Panc1 (cell line): ENCODE data around the gene PLA1A.

ENCODE experiments used
- CTCF ChIP-seq: fragments of 450-650 bp; IDR thresholded peaks from 2 replicates; pipeline ENCODE4 v1.5.1; 2017; ENCODE audit warnings: mild to moderate bottlenecking
- TF ChIP-seq, protein P1 (sequence below), 2 experiments: IDR thresholded peaks; 2 replicates each; pipeline ENCODE4 v1.6.1; 2011 to 2012; ENCODE audit warnings: low read depth in 2 of 2, control low read depth in 1 of 2, low read length in 1 of 2, mild to moderate bottlenecking in 1 of 2, moderate library complexity in 1 of 2; ENCODE audit not compliant: insufficient read depth in 1 of 2

DNA sequence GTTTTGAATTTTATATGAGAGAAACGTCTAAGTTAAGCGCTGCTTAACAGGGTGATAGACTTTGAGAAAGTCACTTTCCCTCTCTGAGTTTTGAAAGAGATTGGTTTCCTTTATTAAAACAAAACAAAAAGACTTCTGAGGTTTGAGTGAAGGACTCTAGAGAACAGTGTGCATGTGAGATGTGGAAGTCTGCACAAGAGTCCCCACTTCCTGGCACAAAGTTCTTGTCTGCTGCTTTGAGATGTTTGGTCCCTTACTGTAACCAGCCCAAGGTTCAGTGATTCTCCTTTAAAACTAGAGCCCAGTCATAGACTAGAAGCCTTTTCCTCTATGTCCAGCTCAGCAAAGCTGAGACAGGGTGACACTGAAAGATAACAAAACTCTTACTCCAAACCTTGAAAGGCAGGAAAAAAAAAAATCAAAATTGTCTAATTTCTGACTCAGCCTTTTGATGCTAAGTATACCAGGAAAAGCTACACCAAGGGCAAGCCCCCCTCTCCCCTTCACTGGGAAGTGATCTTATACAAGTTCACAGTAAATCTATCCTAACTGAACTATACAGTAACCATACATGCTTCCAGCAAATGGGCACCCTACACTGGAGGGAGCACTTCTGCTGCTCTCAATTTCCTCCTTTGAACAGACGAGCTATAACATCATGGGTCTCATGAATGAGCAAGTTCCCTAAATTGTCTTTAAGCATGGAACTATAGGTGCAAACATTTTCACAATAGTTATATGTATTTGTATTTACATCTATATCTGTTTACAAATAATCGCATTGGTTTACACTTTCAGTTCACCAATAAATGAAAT is 60.4 kb downstream of the PLA1A start:
- no peak for TF ChIP-seq CTCF
- TF ChIP-seq, protein P1, sequence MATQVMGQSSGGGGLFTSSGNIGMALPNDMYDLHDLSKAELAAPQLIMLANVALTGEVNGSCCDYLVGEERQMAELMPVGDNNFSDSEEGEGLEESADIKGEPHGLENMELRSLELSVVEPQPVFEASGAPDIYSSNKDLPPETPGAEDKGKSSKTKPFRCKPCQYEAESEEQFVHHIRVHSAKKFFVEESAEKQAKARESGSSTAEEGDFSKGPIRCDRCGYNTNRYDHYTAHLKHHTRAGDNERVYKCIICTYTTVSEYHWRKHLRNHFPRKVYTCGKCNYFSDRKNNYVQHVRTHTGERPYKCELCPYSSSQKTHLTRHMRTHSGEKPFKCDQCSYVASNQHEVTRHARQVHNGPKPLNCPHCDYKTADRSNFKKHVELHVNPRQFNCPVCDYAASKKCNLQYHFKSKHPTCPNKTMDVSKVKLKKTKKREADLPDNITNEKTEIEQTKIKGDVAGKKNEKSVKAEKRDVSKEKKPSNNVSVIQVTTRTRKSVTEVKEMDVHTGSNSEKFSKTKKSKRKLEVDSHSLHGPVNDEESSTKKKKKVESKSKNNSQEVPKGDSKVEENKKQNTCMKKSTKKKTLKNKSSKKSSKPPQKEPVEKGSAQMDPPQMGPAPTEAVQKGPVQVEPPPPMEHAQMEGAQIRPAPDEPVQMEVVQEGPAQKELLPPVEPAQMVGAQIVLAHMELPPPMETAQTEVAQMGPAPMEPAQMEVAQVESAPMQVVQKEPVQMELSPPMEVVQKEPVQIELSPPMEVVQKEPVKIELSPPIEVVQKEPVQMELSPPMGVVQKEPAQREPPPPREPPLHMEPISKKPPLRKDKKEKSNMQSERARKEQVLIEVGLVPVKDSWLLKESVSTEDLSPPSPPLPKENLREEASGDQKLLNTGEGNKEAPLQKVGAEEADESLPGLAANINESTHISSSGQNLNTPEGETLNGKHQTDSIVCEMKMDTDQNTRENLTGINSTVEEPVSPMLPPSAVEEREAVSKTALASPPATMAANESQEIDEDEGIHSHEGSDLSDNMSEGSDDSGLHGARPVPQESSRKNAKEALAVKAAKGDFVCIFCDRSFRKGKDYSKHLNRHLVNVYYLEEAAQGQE (IDR thresholded peaks at IDR 0.05; ENCODE audit: insufficient read depth in 1 of 2, low read depth in 2 of 2, low read length in 1 of 2), result no peak
